ENCODE measurements around the gene NAV2.
"Not testable (repeated sequence)": the region's sequence is repeated elsewhere in the genome, so short reads cannot be mapped to it uniquely, and the experiment has no call there.

NAV2 gene

DNA sequence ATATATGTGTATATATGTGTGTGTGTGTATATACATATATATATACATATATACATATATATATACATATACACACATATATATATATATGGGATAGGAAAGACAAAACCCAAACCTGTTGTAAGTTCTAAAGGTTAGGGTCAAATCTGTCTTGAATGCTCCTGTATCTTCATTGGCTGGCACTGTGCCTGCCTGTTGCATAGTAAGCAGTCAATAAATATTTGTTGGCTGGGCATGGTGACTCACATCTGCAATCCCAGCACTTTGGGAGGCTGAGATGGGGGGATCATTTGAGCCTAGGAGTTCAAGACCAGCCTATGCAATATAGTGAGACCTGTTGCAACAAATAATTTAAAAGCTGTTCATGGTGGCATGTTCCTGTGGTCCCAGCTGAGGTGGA lies 242.3 kb downstream of the NAV2 start:
- DNase-seq (ENCODE audit: low read depth): no peak
- H3K4me3 ChIP-seq (ENCODE audit: low read depth, low read length): no peak overlapping the region
- TF ChIP-seq, protein P1, sequence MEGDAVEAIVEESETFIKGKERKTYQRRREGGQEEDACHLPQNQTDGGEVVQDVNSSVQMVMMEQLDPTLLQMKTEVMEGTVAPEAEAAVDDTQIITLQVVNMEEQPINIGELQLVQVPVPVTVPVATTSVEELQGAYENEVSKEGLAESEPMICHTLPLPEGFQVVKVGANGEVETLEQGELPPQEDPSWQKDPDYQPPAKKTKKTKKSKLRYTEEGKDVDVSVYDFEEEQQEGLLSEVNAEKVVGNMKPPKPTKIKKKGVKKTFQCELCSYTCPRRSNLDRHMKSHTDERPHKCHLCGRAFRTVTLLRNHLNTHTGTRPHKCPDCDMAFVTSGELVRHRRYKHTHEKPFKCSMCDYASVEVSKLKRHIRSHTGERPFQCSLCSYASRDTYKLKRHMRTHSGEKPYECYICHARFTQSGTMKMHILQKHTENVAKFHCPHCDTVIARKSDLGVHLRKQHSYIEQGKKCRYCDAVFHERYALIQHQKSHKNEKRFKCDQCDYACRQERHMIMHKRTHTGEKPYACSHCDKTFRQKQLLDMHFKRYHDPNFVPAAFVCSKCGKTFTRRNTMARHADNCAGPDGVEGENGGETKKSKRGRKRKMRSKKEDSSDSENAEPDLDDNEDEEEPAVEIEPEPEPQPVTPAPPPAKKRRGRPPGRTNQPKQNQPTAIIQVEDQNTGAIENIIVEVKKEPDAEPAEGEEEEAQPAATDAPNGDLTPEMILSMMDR (IDR thresholded peaks at IDR 0.05; ENCODE audit: control insufficient read depth, extremely low read depth, insufficient read depth): no peak

DNA sequence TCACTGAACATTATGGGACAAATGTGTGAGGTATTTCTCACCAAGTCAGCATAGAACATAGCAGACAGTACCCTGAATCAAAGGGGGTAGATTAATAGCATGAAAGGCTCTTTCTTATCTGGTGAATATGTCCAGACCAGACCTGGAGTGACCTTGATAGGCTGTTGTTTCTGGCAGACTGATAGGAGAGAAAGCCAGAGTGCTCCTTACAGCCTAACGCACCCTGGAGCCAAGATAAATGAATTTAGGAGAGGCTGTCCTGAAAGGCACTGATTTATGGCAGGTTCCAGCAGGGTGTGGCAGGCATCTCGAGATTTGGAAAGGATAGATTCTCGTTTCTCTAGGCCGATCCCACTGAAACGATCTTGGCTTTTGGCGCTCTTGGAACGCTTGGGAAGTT lies 243.0 kb downstream of the NAV2 start:
- H3K4me3 ChIP-seq (ENCODE audit: low read depth, low read length): no peak overlapping the region
- TF ChIP-seq, protein P1 (IDR thresholded peaks at IDR 0.05; ENCODE audit: control insufficient read depth, extremely low read depth, insufficient read depth): no peak
- no peak for DNase-seq (ENCODE audit: low read depth)

DNA sequence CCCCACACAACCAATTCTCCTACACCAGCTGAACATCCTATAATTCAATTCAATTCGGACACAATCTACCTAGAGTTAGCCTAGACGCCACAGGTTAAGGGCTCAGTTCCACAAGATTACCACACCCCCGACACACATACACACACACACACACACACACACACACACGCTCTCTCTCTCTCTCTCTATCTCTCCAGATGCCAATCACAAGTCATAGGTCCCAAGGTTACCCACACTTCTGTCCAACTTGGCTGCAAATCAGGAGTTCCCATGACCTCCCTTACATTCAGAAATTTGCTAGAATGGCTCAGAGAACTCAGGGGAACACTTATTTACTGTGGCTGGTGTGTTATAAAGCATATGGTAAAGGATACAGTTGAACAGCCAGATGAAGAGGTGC lies 243.6 kb downstream of the NAV2 start:
- DNase-seq (ENCODE audit: low read depth): no peak
- no peak overlapping the region for H3K4me3 ChIP-seq (ENCODE audit: low read depth, low read length)
- TF ChIP-seq, protein P1 (IDR thresholded peaks at IDR 0.05; ENCODE audit: control insufficient read depth, extremely low read depth, insufficient read depth): no peak

DNA sequence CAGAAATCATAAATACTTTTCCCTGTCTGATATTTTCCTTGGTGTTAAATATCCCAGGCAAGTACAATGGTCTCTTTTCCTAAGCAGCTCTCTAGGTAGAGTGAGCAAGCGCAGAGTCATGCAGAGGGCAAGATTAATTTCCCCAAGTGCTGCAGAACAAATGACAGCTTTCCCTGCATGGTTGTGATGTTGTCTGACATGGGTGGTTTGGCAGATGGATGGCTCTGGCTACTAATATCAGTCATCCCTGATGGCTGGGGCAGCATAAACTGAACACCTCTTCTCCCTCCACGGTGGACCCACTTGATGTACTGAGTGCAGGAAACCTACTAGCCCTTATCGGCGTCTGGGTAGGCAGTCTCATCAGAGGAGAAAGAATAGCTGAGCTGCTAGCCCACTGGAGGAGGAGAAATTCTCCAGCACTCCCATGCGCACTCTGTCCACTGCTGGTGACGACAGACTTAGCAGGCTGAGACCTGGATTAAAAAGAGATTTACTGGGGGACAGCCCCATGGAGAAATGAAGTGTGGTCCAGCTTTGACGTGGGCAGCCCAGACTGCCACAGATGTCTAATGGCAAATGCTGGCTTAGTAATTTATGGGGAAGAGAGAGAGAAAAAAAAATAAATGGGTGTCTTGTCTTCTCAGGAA lies 244.8 kb downstream of the NAV2 start:
- DNase-seq (ENCODE audit: low read depth): no peak
- no peak overlapping the region for H3K4me3 ChIP-seq (ENCODE audit: low read depth, low read length)
- TF ChIP-seq, protein P1 (IDR thresholded peaks at IDR 0.05; ENCODE audit: control insufficient read depth, extremely low read depth, insufficient read depth): no peak

DNA sequence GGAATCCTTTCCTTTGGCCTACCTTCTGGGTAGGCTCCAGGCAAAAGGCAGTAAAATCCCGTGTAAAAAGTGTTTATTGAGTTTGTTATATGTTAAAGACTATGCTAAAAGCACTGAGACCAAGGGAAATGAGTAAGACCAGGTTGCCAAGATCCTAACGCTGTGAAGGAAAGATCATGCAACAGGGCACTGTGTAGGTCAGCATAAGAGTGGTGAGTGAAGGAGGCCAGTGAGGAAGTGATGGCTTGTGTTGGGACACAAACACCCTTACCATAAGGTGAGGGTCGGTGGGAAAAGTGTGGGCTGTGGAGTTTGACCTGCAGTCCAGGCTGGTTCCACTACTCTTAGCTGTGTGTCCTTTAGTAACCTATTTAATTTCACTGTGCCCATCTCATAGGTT lies 245.6 kb downstream of the NAV2 start:
- TF ChIP-seq, protein P1 (IDR thresholded peaks at IDR 0.05; ENCODE audit: control insufficient read depth, extremely low read depth, insufficient read depth): no peak
- no peak overlapping the region for H3K4me3 ChIP-seq (ENCODE audit: low read depth, low read length)
- DNase-seq (ENCODE audit: low read depth): no peak

DNA sequence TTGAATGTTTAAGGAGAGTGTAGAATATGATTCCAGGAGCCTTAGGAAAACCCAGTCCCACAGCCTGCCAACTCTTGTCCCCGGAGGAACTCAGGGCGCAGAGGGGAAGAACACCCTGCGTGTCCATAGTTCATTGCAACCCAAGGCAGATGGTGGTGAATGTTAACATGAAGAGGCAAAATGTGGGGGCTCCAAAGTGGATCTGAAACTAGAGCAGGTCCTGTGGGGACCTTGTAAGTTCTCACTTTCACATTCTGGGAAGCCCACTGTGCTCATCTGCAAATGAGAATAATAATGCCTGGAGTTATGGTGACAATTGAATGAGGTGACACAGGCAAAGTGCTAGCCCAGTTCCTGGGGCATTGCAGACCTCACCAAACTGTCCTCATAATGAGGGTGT lies 246.6 kb downstream of the NAV2 start:
- no peak overlapping the region for H3K4me3 ChIP-seq (ENCODE audit: low read depth, low read length)
- DNase-seq (ENCODE audit: low read depth): no peak
- TF ChIP-seq, protein P1 (IDR thresholded peaks at IDR 0.05; ENCODE audit: control insufficient read depth, extremely low read depth, insufficient read depth): no peak

DNA sequence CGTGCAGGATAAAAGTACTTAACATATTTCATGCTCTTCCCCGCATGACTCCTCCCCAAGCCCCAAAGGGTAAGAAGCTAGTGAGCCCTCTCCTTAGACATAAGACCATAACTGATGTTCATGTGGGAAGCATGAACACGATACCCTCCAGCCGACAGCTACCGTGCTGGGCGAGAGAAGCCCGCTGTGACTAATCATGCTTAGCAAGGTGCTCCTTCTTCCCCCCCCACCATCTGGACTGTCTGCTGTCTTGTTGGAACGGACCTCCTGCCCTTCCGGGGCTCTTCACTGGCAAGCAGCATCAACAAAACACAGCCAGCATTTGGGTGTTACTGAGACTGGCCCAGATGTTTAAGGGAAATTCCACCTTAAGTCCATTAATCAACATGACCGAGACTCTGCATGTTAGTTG lies 247.0 kb downstream of the NAV2 start:
- no peak for DNase-seq (ENCODE audit: low read depth)

DNA sequence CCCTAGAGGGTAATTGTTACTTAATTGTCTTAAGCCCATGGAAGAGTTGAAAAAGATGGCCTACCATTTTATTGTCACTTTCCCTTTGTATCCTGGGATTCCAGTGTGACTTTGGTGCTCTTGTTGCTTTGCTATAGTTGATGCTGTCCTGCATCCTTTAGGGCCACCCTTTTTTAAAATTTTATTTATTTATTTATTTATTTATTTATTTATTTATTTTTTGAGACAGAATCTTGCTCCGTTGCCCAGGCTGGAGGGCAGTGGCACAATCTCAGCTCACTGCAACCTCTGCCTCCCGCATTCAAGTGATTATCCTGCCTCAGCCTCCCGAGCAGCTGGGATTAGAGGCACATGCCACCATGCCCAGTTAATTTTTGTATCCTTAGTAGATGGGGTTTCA lies 247.8 kb downstream of the NAV2 start:
- not testable (repeated sequence) for DNase-seq (ENCODE audit: low read depth); H3K4me3 ChIP-seq (ENCODE audit: low read depth, low read length)

More for the DNA sequence above, 247.0 kb downstream of the NAV2 start:
- TF ChIP-seq, protein P1 (IDR thresholded peaks at IDR 0.05; ENCODE audit: control insufficient read depth, extremely low read depth, insufficient read depth): no peak
- H3K4me3 ChIP-seq (ENCODE audit: low read depth, low read length): no peak overlapping the region
